HT-29 (cell line): ENCODE measurements around the gene HBZ. TPM values are rescaled to one million over a fixed set of nuclear protein-coding genes. Genes with fewer than 3 reads are reported as not detected.
"Not testable (repeated sequence)": the region's sequence is repeated elsewhere in the genome, so short reads cannot be mapped to it uniquely, and the experiment has no call there.

Source experiments
- DNase-seq: peaks from one replicate; pipeline ENCODE4 v3.0.0-alpha.2; 2015; ENCODE audit warnings: low spot score
- total RNA-seq: library from RNA; depleted of rRNA; stranded (reverse); fragments of >200 nt; shearing (Covaris generic); gene quantifications from 2 replicates; pipeline ENCODE4 v1.2.3, GENCODE V29; 2014; rRNA removed

The HBZ gene
- total RNA-seq, result not detected in 2 replicates

DNA sequence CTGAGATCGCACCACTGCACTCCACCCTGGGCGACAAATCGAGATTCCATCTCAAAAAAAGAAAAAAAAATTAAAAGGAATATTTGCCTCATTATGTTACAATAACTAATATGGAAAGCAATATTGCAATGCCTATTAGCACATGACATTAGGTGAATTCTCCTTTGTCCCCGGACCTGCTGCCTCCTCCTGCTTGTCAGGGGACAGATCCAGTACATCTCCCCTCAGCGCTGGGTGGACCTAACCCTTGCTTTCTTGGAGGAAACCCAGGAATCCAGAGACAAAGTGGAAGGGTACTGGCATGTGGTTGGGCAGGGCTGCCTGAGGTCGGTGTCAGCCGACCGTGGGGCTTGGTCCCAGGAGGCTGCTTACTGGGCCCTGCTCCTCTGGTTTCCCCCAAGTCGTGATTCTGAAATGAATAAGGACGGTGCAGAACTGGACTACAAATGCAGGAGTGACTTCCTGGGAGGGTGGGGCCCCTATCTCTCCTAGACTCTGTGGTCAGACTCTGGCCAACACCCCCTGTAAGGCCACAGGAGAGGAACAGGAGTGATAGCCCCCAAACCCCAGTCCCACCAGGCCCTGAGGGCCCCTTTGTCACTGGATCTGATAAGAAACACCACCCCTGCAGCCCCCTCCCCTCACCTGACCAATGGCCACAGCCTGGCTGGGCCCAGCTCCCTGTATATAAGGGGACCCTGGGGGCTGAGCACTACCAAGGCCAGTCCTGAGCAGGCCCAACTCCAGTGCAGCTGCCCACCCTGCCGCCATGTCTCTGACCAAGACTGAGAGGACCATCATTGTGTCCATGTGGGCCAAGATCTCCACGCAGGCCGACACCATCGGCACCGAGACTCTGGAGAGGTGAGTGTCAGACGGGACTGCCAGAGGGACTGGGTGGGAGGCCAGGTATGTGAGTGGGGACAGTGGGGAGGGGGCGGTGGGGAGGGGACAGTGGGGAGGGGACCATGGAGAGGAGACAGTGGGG lies at the start of gene HBZ:
HBZ (plus strand) TSS at position 504 of the 988 bp plus-strand sequence; CDS start at position 770, 266 bp downstream.
- DNase-seq, result no peak

GRCh38 chr16:104355-104754 lies 48.1 kb upstream of the HBZ start:
- no peak for DNase-seq

- no peak for DNase-seq
Observed at GRCh38 chr16:104928-105327, 47.5 kb upstream of the HBZ start.

GRCh38 chr16:105521-105920 lies 46.9 kb upstream of the HBZ start:
- DNase-seq, result no peak

DNA sequence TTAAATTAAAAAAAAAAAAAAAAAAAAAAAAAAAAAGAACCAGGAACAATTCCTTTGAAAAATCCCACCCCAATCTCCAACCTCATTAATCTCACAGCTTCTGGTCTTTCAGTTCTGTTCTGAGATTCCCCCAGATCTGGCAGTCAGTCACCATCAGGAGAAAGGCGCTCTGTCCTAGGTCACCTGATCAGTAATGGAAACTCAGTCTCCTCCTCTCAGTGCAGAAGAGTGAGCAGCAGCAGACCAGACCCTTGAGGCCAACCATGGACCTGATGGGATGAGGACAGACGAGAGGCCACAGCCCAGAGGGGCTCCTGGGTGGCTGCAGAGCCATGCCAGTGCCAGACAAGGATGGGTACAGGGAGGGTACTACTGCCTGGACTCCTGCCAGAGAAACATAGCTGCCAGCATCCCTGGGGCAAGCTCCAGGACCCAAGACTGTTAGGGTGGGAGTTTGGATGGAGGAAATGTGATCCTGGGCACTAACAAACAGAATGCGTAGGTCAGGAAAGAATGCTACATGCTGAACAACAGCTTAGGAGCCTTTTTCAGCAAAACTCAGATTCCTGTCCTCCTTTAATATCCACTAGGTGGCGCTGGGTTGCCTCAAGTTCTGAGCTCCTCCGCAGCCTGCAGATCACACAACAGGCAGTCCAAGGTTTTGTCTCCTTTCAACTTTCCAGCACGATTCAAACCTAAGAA lies 45.7 kb upstream of the HBZ start:
- peak; percentile 76 for DNase-seq

- no peak for DNase-seq
Observed at GRCh38 chr16:112153-112840, 40.1 kb upstream of the HBZ start.

GRCh38 chr16:114327-114726 lies 38.1 kb upstream of the HBZ start:
- DNase-seq, result no peak

- DNase-seq, result no peak
Observed at GRCh38 chr16:116015-116414, 36.4 kb upstream of the HBZ start.

- DNase-seq, result peak; percentile 87
Observed at GRCh38 chr16:117379-118365, 34.8 kb upstream of the HBZ start.

DNA sequence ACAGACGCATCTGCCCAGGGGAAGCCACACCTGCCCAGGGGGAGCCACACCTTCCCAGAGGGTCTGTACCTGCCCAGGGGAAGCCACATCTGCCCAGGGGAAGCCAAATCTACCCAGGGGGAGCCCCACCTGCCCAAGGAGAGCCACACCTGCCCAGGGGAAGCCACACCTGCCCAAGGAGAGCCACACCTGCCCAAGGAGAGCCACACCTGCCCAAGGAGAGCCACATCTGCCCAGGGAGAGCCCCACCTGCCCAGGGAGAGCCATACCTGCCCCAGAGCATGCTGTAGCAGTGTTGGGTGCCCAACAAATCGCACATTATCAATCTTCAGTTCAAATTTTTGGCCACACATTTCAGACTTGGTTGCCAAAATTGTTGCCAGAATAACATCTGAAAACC lies 33.6 kb upstream of the HBZ start:
- no peak for DNase-seq

DNA sequence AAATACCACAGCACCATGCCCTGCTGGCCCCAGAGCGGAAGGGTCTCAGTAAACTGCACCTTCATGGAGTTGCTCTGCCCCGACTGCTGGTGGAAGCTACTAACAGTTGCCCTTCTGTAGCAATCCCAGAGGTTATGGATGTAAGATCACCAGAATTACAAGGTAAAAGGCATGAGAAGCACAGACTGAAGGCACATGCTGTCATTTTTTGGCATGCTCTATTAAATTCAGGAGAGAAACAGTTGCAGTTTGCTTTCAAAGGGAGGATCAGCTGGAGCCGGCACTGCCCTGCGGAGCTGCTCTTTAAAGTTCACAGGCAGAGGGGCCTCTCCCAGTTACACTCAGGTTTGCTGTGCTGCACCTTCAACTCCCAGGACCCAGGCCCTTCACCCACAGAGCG lies 33.1 kb upstream of the HBZ start:
- DNase-seq, result no peak

DNA sequence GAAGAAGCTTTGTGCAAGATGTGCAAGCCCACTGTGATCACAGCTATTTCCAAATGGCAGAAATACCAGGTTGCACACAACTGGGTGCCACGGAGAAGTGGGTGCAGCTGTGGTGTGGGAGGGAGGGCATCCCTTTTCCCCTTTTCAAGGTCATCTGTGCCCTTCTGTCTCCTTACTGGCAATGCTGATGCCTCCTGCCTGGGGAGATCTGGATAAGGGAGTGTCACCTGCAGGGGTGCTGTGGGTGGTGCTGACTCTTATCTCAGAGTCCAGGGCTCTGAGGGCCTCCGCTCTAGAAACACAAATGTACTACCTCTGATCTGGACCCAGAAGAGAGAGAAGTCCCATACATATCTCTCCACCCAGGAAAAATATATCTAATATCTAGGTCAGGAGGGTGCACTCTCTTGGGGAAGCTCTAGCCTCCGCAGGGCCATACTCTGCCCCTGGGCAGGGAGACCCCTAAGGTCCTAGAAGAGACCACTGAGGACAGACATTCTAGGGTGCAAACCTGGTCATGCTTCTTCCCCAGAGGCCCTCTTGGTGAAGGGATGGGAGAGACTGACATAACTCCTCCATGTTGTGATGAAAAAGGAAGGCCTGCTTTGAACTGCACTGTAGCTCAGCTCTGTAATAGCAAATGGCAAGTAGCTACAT lies 32.5 kb upstream of the HBZ start:
- no peak for DNase-seq

DNA sequence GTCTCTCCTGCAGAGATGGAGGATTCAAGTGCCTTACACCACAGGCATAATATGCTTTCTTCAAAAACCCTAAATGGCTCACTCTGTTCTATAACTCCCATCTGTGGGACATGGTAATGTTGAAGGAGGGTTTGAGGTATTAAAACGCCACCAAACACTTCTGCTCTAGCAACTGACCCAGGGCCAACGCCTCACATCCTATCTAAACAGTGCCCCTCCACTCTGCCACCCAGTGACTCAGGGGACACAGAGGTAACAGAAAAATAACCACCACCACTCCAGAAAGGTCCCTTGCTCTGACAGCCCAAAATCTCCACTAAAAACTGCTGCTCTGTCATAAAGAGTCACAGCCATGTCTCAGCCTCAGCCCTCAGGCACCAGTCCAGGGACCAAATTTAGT lies 31.7 kb upstream of the HBZ start:
- DNase-seq, result no peak

- no peak for DNase-seq
Observed at GRCh38 chr16:122361-122760, 30.1 kb upstream of the HBZ start.

- DNase-seq, result not testable (repeated sequence)
Observed at GRCh38 chr16:123558-124350, 28.7 kb upstream of the HBZ start.

DNA sequence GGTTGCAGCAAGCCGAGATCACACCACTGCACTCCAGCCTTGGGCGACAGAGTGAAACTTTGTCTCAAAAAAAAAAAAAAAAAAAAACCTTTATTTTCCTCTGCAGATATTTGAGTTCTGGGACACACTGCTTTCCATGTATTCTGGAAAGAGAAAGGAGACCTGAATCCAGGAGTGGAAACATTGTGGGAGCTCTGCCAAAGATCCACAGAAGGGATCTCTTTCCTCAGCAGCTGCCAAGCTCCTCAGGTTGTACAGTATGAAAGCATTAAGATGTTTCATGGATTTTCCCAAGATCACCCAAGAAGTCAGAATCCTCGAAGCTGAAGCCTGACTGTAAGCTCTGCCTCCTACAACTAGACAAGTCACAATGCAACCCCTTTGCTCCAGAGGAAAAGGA lies 27.4 kb upstream of the HBZ start:
- DNase-seq, result no peak

DNA sequence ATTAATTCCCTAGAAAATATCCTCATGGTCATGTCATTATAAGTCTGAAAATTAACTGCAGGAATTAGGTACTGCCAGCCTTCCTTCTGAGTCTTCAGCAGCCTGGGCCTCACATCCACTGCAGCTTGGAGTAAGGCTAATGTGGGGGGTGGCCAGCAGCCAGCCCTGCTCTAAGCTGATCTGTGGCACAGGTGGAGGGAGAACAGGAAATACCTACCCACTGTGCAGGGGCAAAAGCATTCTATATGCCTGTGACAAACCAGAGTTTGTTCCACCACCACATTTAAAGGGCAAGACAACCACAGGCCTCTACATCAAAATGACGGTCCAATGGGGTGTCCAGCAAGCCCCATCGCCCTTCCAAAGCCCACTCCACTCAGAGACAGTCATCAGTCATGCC lies 23.4 kb upstream of the HBZ start:
- no peak for DNase-seq

GRCh38 chr16:130533-131173 lies 21.8 kb upstream of the HBZ start:
- DNase-seq, result no peak

GRCh38 chr16:132120-132519 lies 20.3 kb upstream of the HBZ start:
- DNase-seq, result no peak
